Activated CD4-positive, alpha-beta T cell treated with anti-CD3 and anti-CD28 coated beads for 4 hours (primary cell): Measurements from ENCODE around the gene LRRC28.

Experiments
- DNase-seq, 2 donors: peaks; one replicate each; pipeline ENCODE4 v3.0.0-alpha.2; 2020

Gene LRRC28

GRCh38 chr15:99307735-99308134, 56.5 kb downstream of the LRRC28 start:
- no peak for DNase-seq

DNA sequence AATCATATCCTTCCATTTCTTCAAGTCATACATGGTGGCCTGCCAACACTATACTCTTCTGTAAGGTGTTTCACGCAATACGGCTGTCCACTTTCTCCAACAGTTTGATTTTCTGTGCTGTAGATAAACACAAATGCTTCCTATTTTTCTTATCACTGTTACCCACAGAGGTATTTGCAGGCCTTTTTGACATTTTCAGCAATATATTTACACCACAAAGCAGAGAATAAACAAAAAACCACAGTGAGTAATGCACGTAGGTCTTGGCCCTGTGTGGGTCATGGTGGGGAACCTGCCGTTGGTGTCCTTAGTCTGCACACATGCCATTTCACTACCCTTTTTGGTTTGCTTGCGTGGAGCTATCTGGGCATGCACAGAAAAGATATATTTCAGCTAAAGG, 59.5 kb downstream of the LRRC28 start:
- DNase-seq = no peak

GRCh38 chr15:99312228-99312627, 60.9 kb downstream of the LRRC28 start:
- DNase-seq = no peak

GRCh38 chr15:99312794-99313193, 61.5 kb downstream of the LRRC28 start:
- no peak for DNase-seq

DNA sequence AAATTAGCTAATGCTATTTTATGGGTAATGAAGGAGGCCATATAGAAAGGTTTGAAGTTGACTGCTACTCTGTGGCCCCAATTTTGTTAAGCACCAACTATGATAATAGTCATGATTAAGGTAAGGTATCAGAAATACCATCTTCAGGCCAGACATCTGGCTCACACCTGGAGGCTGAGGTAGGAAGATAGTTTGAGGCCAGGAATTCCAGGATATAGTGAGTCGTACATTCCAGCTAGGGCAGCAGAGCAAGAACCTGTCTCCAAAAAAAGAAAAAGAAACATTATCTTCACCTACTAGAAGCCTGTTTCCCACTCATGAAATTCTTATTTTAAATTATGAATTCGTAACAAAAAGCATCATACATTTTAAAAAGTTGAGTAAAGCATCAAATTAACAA, 64.4 kb downstream of the LRRC28 start:
- DNase-seq = no peak

- DNase-seq = no peak
Measured at GRCh38 chr15:99320374-99321215, 69.3 kb downstream of the LRRC28 start.

DNA sequence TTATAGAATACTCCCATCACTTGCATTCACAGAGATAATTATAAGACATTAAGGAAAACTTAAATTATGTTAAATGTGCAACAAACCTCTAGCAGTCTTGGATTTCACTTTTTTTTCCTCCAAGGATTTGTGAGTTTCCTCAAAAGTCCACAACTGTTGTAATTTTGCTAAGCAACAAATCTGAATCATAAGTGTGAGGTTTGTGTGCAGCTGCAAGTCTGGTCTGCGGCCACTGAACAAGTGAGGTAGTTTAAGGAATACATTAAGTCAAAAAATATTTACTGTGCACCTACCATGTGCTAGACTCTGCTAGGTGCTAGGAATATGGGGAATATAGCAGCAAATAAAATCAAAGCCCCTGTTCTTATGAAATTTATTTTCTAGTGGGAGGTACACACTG, 70.2 kb downstream of the LRRC28 start:
- no peak for DNase-seq

DNA sequence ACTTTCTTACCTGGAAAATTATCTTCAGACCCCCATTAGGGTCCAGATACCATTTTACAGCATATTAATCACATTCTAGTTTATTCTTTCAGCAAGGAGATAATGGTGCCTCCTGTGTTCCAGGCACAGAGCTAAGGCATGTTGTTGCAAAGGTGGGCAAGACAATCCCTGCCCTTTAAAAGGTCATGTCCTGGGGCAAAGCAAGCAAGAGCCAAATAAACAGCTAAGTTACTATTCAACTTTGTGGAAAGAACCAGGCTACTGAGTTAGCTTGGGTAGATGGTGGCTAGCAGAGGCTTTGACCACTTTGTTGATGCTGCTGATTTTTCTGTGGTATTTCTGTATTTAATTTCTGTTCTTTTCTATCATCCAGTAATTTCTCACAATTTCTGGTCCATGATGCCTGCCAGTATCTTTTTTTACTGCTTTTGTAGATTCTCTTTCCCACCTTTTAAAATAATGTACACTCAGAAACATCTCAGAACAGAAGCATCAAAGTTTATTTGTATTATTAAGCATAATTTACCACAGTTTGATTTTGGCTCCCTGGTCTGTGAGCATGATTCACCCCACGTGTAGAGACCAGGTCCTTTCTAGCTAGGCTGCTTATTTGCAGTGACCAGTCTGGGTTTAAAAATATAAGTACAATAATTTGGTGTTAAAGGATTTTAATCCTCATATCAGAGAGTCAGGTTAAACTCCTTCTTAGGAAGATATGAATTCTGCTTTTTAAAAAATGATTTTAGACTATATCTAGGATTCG, 71.5 kb downstream of the LRRC28 start:
- no peak for DNase-seq

- no peak for DNase-seq
Measured at GRCh38 chr15:99324082-99324620, 72.9 kb downstream of the LRRC28 start.

GRCh38 chr15:99324700-99325099, 73.4 kb downstream of the LRRC28 start:
- no peak for DNase-seq

GRCh38 chr15:99326235-99326634, 75.0 kb downstream of the LRRC28 start:
- no peak for DNase-seq

DNA sequence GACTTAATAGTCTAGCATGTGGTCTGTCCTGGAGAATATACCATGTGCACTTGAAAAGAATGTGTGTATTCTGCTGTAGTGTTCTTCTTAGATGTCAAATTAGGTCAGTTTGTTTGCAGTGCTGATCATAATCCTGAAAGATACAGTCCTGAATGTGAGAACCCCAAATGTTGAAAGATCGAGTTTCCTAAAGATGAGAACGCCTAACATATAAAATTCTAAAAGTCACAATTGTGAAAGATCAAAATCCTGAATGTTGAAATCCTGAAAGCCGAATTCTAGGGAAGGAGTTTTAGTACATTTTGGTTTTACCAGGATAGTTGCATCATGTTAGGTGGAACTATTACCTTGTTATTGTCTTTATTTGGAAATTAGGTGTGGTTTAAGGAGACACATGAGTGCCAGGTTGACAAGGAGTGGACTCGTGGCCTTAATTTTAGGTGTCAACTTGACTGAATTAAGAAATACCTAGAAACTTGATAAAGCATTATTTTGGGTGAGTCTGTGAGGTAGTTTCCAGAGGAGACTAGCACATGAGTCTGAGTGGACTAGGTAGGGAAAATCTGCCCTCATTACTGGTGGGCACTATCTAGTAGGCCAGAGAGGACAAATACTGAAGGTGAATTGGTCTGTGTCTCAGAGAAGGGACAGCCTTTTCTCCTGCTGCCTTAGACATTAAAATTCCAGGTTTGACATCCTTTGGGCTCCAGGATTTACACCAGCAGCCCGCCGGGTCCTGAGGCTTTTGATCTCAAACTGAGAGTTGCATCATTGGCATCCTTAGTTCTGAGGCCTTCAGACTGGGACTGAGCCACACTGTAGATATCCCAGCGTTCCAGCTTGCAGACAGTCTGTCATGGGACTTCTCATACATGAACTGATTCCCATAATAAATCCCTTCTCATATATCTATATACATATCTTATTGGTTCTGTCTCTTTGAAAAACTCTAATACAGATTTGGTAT, 77.1 kb downstream of the LRRC28 start:
- no peak for DNase-seq

DNA sequence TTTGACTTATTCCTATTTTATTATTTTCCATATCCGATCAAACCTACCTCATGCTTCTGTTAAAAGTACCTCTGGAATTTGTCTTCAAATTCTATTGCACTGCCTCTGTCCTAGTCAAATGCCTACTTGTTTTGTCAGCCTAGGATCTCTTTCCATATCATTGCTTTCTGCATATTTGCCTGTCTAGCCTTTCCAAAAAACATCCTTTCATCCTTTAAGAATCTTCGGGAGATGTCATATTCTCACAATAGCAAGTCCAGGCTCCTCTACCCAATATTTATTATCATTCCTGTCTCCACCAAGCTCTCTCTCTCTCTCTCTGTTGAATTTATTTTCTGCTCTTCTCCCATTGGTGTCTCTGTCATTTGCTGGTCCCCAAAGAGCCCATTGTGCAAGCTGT, 80.1 kb downstream of the LRRC28 start:
- no peak for DNase-seq

DNA sequence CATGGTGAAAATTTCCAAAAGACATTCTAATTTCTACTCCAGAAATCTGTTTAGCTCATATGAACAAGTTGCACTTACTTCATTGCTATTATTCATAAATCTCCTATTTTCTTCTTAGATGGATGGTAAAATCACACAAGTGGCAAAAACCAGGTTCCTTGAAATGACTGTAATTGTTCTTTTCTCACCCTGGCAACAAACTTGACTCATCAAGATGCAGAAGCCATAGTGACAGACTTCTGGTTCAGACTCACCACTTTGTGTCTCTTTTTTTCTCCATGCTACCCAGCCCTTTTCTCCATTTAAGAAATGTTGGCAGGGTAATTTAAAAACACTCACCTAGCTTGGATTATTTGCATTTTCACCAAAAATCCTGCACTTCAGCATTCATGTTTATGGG, 82.1 kb downstream of the LRRC28 start:
- no peak for DNase-seq

- no peak for DNase-seq
Measured at GRCh38 chr15:99333981-99334380, 82.7 kb downstream of the LRRC28 start.

DNA sequence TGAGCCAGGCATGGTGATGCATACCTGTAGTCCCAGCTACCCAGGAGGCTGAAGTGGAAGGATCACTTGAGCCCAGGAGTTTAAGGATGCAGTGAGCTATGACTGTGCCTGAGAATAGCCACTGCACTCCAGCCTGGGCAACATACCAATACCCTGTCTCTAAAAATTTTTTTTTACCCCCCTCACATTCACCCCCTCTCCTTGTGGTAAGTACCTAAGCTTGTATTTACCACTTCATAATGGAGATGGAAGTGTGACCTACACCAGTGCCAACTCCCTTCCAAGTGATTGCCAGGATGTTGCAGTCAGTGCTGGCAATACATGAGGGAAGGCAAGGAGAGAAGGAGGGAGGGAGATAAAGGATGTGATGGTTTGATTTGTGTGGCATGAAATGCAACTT, 84.2 kb downstream of the LRRC28 start:
- no peak for DNase-seq

GRCh38 chr15:99336794-99337193, 85.5 kb downstream of the LRRC28 start:
- DNase-seq = no peak

- DNase-seq = no peak
Measured at GRCh38 chr15:99340347-99340746, 89.1 kb downstream of the LRRC28 start.

DNA sequence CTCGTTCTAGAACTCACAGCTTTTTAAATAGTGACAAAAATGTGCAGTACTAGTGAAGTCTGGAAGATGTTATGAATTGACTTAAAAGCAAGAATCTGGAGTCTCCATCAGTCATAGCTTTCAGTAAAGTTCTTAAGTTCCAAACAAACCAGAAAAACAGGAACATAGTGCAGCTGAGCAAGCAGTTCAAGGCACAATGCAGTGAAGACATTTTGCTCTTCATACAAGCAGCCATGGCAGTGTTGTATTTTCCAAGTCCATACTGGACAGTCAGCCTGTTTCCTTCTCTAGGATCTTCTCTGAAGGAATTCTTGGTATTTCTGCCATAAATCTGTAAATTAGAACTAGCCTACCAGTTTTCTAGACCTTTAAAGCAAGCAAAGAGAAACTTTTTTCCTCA, 90.5 kb downstream of the LRRC28 start:
- no peak for DNase-seq

DNA sequence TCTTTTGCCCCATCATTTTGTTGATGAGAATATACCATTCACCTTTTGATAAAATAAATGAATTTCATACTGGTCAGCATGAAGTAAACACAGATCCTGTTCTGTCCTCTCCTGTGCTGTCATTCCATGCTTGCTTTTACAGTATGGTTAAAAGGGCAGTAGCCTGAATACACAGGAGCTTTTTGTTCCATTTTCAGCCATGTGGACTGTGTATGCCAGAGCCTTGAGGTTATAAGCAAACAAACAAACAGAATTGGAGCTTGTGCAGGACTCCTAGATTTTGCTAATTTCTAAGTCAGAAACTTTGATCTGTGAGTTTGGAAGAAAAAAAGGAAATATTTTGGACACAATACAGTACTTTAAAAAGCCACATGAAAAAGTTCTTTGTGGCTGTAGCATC, 91.9 kb downstream of the LRRC28 start:
- no peak for DNase-seq

DNA sequence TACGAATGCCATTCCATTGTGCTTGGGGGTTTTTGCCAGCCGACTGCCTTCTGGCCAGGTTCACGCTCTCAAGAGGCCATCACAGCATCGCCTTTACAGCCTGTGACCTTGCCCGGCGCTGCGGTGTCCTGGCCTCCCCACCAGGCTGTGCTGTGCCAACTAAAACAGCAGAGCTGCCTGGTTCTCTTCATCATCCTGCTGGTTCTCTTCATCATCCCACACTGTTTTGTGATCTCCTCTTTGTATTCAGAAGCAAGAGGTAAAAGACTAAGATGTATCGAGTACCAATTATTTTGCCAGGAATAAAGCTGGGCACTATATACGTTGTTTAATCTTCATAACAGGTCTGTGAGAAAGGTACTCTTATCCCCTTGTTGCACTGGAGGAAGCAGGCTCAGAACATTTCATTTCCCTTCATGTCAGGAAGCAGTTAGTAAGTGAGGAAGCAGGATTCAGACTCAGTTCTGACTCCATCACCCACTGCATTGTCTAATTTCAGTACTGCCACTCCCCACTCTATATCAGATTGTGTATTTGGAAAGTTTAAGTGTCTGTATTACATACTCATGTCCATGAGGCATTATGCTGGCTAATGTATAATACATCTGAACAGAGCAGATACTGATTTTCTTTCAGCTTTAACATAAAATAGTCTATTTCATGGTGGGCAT, 92.7 kb downstream of the LRRC28 start:
- DNase-seq = peak; percentile 43 to 48

GRCh38 chr15:99344639-99345038, 93.4 kb downstream of the LRRC28 start:
- no peak for DNase-seq
